GM08714 (cell line): ENCODE measurements around the gene SETBP1.

Experiments used
- H3K4me3 ChIP-seq: fragments of 200-500 bp; sonication (Bioruptor generic); 2 replicates; pipeline ENCODE4 v1.5.1; 2014; ENCODE audit warnings: mild to moderate bottlenecking, low read length, inconsistent platforms
- ZNF274 ChIP-seq: IDR thresholded peaks from 2 replicates; pipeline ENCODE4 v1.6.1; 2012; ENCODE audit warnings: mild to moderate bottlenecking, low read depth, low read length

The SETBP1 gene

GRCh38 chr18:44921974-44922373 is 241.3 kb downstream of the SETBP1 start:
- TF ChIP-seq ZNF274, result no peak
- H3K4me3 ChIP-seq, result no peak overlapping the region

DNA sequence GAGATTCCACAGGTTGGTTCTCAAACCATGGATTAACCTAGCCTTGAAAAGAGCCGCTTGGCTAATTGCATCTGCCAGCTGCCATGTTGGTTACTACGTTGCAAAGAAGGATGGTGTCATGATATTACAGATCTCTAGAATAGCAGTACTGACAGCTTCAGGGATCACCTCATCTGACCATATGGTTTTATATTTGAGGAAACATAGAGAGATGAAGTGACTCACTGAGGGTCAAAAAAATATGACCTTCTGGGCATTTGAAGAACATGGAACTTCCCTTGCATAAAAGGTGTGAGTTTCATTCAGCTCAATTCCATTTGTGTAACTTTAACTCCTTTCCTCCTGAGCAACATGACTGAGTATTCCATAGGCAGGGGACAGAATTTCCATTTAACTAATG is 242.3 kb downstream of the SETBP1 start:
- no peak for TF ChIP-seq ZNF274
- no peak overlapping the region for H3K4me3 ChIP-seq

GRCh38 chr18:44924785-44925499 is 244.3 kb downstream of the SETBP1 start:
- H3K4me3 ChIP-seq, result no peak overlapping the region
- TF ChIP-seq ZNF274, result no peak

DNA sequence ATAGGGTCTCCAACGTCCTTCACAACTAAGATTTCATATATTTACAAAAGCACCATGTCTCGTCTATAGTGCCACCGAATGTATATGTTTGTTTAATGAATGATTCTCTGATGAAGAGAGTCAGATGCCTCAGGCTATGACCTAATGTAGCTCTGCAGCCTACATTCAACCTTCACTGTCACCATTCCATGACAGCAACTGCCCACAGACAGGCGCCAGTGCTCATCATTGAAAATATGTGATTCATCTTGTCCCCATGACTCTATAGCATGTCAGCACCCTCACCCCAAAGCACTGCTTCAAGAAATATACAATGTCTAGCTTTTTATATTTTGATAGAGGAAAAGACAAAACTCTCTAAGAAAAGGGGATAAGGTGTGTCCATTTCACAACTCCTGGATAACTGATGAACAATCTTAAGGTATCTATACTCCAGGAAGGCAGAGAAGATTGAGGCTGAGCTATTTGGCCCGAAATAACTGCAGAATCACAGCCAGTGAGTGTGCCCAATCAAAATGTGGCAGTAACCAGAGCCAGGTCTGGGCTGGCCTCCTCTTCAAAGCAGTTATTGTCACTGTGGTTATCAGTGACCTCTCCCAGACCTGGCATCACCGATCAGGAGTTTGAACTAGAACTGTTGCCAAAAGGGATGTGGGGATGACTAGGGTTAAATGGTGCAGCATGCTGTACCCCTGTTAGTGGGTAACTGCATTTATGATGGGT is 246.6 kb downstream of the SETBP1 start:
- H3K4me3 ChIP-seq, result no peak overlapping the region
- no peak for TF ChIP-seq ZNF274

DNA sequence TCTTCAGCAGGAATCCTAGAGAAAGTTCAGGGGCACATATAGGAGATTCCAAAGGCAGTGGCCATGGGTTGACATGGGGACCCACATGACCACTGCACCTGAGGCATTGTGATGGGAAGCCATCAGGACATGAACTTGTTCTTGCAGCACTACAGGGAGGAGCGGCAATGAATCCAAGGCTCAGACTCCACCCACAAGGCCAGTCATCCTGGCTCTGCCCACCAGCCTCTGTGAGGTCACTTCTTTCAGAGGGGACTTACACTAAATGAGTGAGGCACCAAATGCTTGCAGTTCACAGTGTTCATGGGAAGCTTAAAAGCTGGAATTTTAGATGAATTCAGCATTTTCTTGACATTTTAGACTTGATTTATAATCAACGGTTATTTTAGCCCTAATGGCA is 254.2 kb downstream of the SETBP1 start:
- H3K4me3 ChIP-seq, result no peak overlapping the region
- TF ChIP-seq ZNF274, result no peak

DNA sequence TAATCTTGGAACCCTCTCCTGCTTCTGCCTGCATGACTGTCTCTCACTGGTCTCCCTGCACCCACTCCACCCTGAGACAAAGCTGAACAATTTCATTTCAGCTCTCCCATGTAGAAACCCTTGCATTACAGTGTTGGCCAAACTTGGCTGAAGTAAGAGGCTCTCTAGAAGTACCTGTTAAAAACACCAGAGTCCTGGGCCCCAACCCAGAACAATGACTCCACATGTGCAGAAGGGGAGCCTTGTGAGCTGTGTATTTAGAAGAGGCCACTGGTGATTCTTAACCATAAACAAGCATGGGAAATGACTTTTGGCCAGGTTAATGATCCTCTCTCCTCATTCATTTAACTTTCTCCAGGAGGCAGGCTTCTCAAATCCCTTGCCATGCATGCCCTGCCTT is 254.8 kb downstream of the SETBP1 start:
- H3K4me3 ChIP-seq, result no peak overlapping the region
- TF ChIP-seq ZNF274, result no peak

- TF ChIP-seq ZNF274, result no peak
- no peak overlapping the region for H3K4me3 ChIP-seq
These were observed 255.8 kb downstream of the SETBP1 start for GRCh38 chr18:44936485-44936884.

- TF ChIP-seq ZNF274, result no peak
- no peak overlapping the region for H3K4me3 ChIP-seq
These were observed 257.5 kb downstream of the SETBP1 start for GRCh38 chr18:44937960-44938719.

DNA sequence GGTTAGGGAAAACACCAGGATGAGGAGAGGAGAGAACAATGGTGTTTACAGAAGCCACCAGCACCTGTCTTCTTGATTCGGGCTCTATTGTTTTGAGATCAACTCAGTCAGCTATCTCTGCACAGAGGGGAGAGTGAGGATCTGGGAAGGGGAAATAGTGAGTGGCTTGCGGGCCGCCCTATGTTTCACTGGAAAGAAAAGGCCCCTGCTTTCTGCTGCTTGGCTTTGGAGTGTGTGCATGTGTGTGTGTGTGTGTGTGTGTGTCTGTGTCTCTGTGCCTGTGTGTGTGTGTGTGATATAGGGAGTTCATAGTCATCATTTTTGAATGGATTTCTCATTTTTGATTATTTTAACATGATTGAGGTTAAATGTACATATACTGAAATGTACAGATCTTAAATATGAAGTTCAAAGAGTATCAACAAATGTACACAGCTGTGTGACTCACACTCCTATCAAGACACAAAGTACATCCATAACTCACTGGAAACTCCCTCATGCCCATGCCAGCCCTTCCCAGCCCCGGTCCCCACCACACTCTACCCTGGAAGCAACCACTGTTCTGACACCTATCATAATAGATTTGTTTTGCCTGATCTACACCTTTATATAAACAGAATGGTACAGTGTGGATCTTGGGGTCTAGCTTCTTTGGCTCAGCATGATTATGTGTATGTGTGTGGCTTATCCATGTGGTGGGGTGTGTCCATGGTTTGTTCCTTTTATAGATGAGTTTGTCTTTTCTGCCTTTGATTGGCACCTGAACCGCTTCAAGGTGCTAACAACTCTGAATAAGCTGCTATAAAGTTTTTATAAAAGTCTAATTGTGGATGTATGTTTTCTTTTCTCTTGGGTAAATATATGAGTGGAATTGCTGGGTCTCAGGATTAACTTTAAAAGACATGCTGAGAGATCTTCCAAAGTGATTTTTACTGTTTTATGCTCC is 258.3 kb downstream of the SETBP1 start:
- no peak overlapping the region for H3K4me3 ChIP-seq
- no peak for TF ChIP-seq ZNF274

- no peak for TF ChIP-seq ZNF274
- H3K4me3 ChIP-seq, result no peak overlapping the region
These were observed 260.8 kb downstream of the SETBP1 start for GRCh38 chr18:44941516-44941915.

GRCh38 chr18:44942073-44942472 is 261.4 kb downstream of the SETBP1 start:
- no peak overlapping the region for H3K4me3 ChIP-seq
- no peak for TF ChIP-seq ZNF274

- TF ChIP-seq ZNF274, result no peak
- H3K4me3 ChIP-seq, result no peak overlapping the region
These were observed 262.7 kb downstream of the SETBP1 start for GRCh38 chr18:44943311-44943881.

- no peak overlapping the region for H3K4me3 ChIP-seq
- no peak for TF ChIP-seq ZNF274
These were observed 263.8 kb downstream of the SETBP1 start for GRCh38 chr18:44944461-44944860.
